Large intestine (tissue), 1 donor: ENCODE results near the gene UMAD1. TPM values are rescaled to one million over a fixed set of nuclear protein-coding genes. Genes with fewer than 3 reads are reported as not detected.

Experiments used
- polyA plus RNA-seq: library from polyadenylated mRNA; unstranded; fragments of 120-200 nt; gene quantifications from one replicate; pipeline ENCODE4 v1.2.1, GENCODE V29; 2013

The UMAD1 gene
- polyA plus RNA-seq, 1 donor: 17.5 TPM

Other genes with a start within 250 kb of the UMAD1 start
- 4.0 TPM for gene COL28A1, start 104.9 kb upstream of the UMAD1 start, polyA plus RNA-seq
- gene MIOS, start 73.9 kb upstream of the UMAD1 start, polyA plus RNA-seq: 23.3 TPM
- 30.5 TPM for gene RPA3, start 77.9 kb downstream of the UMAD1 start, polyA plus RNA-seq